ENCODE data around the gene STAC.

Gene STAC

DNA sequence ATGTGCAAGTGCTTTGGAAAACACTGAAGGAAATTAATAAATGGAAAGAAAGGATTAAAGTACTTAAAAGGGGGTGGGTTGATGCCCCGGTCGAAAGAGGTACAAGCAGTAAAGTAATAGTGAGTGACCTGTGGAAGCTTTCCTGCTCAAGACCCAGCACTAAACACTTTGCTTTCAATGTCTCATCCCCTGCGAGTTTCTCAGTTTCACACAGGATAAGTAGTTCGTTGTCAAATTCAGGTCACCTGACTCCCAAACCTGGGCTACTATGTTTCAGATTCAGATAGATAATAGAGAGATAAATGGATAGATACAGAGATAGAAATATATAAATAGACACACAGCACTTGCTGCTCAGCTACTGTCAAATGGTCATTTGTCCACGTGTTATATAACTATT is 19.6 kb downstream of the STAC start:
- Histone ChIP-seq H3K4me1 (ENCODE audit: low read length) (no peaks in the 10 kb centered on the region), H3K4me2 (ENCODE audit: low read length) (no peak overlapping the region), H3K27ac (ENCODE audit: low read length) (no peak overlapping the region), H3K36me3 (replicated peaks; ENCODE audit: low read depth, low read length) (no peaks in the 10 kb centered on the region), H2AFZ (ENCODE audit: low read depth, low read length) (no peak overlapping the region), H3K79me2 (ENCODE audit: low read length) (no peaks in the 10 kb centered on the region), H3K9ac (ENCODE audit: low read length) (no peak overlapping the region), H4K20me1 (ENCODE audit: insufficient read depth, low read length) (no peaks in the 10 kb centered on the region), H3K27me3 (ENCODE audit: low read depth, low read length) (peaks cover 5% of the 10 kb centered on the region; the same call in 1 of the 2 replicates), H3K4me3 (ENCODE audit: low read length) (no peak overlapping the region), H3K9me3 (ENCODE audit: insufficient read depth, low read length) (no peaks in the 10 kb centered on the region)
- no peak for TF ChIP-seq EZH2phosphoT487 (IDR thresholded peaks at IDR 0.05; ENCODE audit: low read depth)
- TF ChIP-seq, protein P1, sequence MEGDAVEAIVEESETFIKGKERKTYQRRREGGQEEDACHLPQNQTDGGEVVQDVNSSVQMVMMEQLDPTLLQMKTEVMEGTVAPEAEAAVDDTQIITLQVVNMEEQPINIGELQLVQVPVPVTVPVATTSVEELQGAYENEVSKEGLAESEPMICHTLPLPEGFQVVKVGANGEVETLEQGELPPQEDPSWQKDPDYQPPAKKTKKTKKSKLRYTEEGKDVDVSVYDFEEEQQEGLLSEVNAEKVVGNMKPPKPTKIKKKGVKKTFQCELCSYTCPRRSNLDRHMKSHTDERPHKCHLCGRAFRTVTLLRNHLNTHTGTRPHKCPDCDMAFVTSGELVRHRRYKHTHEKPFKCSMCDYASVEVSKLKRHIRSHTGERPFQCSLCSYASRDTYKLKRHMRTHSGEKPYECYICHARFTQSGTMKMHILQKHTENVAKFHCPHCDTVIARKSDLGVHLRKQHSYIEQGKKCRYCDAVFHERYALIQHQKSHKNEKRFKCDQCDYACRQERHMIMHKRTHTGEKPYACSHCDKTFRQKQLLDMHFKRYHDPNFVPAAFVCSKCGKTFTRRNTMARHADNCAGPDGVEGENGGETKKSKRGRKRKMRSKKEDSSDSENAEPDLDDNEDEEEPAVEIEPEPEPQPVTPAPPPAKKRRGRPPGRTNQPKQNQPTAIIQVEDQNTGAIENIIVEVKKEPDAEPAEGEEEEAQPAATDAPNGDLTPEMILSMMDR (IDR thresholded peaks at IDR 0.05; ENCODE audit: low read depth, low read length), result no peak

DNA sequence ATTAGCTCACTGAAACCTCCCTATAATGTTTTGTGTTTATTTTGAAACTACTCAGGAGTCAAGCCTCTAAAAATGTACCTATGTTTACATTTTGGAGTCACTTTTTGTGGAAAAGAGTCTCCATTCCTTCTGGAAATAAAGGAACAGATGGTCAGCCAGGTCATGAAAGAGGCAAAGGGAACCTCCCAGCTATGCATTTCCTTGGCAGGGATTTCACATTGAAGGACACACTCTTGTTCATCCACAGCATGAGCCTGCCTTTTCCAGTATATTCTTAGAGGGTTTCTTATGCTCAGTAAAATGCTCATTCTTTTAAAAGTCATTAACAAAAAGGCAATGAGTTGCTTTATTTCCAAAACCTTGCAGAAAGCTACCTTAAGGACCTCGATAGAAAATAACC is 20.8 kb downstream of the STAC start:
- Histone ChIP-seq H3K9me3 (ENCODE audit: insufficient read depth, low read length) (no peaks in the 10 kb centered on the region), H3K4me1 (ENCODE audit: low read length) (no peaks in the 10 kb centered on the region), H3K27ac (ENCODE audit: low read length) (no peak overlapping the region), H3K4me3 (ENCODE audit: low read length) (no peak overlapping the region), H3K36me3 (replicated peaks; ENCODE audit: low read depth, low read length) (no peaks in the 10 kb centered on the region), H3K27me3 (ENCODE audit: low read depth, low read length) (peaks cover 5% of the 10 kb centered on the region; the same call in 1 of the 2 replicates), H2AFZ (ENCODE audit: low read depth, low read length) (no peak overlapping the region), H3K79me2 (ENCODE audit: low read length) (no peaks in the 10 kb centered on the region), H3K9ac (ENCODE audit: low read length) (no peak overlapping the region), H4K20me1 (ENCODE audit: insufficient read depth, low read length) (no peaks in the 10 kb centered on the region), H3K4me2 (ENCODE audit: low read length) (no peak overlapping the region)
- TF ChIP-seq, protein P1 (IDR thresholded peaks at IDR 0.05; ENCODE audit: low read depth, low read length), result no peak
- no peak for TF ChIP-seq EZH2phosphoT487 (IDR thresholded peaks at IDR 0.05; ENCODE audit: low read depth)

DNA sequence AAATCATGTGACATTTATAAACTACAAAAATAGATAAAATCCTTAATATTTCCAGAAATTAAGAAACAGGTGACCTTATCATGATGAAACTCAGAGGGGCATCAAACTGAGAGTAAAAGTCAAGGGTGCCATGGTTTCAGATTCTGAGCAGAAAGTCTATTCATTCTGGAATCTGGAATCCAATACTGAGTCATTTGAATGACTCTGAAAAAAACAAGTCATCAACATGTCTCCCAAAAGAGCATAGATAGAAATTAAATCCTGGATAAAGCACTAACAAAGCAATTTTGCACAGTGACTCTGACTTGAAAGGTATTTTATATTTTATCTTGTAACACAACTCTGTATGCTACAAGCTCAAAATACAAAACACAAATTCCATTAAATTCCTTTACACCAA is 23.4 kb downstream of the STAC start:
- Histone ChIP-seq H4K20me1 (ENCODE audit: insufficient read depth, low read length) (no peaks in the 10 kb centered on the region), H3K4me1 (ENCODE audit: low read length) (no peaks in the 10 kb centered on the region), H3K4me3 (ENCODE audit: low read length) (no peak overlapping the region), H3K9me3 (ENCODE audit: insufficient read depth, low read length) (no peaks in the 10 kb centered on the region), H3K9ac (ENCODE audit: low read length) (no peak overlapping the region), H3K27ac (ENCODE audit: low read length) (no peak overlapping the region), H3K36me3 (replicated peaks; ENCODE audit: low read depth, low read length) (no peaks in the 10 kb centered on the region), H3K79me2 (ENCODE audit: low read length) (no peaks in the 10 kb centered on the region), H3K4me2 (ENCODE audit: low read length) (no peak overlapping the region), H2AFZ (ENCODE audit: low read depth, low read length) (no peak overlapping the region), H3K27me3 (ENCODE audit: low read depth, low read length) (peaks cover 5% of the 10 kb centered on the region; the same call in 1 of the 2 replicates)
- TF ChIP-seq, protein P1 (IDR thresholded peaks at IDR 0.05; ENCODE audit: low read depth, low read length), result no peak
- no peak for TF ChIP-seq EZH2phosphoT487 (IDR thresholded peaks at IDR 0.05; ENCODE audit: low read depth)

DNA sequence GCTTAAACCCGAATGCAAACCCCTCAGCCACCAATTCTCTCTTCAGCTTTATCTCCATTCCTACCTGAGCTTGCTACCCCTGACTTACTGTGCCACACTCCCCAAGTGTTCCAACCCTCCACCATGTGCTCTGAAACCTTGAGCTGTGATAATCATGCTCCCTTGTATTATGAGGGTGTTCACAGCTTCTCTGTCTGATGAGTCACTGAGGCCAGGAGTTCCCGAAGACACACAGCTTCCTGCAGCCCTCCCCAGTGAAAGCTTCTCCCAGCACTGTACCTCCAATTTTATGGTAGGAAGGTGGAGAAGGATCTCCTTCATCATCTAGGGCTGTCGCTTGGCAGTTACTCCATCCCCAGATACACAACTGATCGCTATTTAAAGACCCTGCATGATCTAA is 24.9 kb downstream of the STAC start:
- H3K27ac ChIP-seq (ENCODE audit: low read length), result no peak overlapping the region
- no peak overlapping the region for H3K9ac ChIP-seq (ENCODE audit: low read length)
- no peaks in the 10 kb centered on the region for H3K36me3 ChIP-seq (replicated peaks; ENCODE audit: low read depth, low read length)
- H3K4me2 ChIP-seq (ENCODE audit: low read length), result no peak overlapping the region
- H3K9me3 ChIP-seq (ENCODE audit: insufficient read depth, low read length), result no peaks in the 10 kb centered on the region
- peaks cover 5% of the 10 kb centered on the region; the same call in 1 of the 2 replicates for H3K27me3 ChIP-seq (ENCODE audit: low read depth, low read length)
- H2AFZ ChIP-seq (ENCODE audit: low read depth, low read length), result no peak overlapping the region
- no peaks in the 10 kb centered on the region for H3K79me2 ChIP-seq (ENCODE audit: low read length)
- H3K4me1 ChIP-seq (ENCODE audit: low read length), result no peaks in the 10 kb centered on the region
- H4K20me1 ChIP-seq (ENCODE audit: insufficient read depth, low read length), result no peaks in the 10 kb centered on the region
- no peak overlapping the region for H3K4me3 ChIP-seq (ENCODE audit: low read length)
- TF ChIP-seq EZH2phosphoT487 (IDR thresholded peaks at IDR 0.05; ENCODE audit: low read depth), result no peak
- TF ChIP-seq, protein P1 (IDR thresholded peaks at IDR 0.05; ENCODE audit: low read depth, low read length), result no peak
